DOHH2 (cell line): ENCODE data around the gene COL8A2.

Experiments
- H3F3A ChIP-seq: fragments of 200-600 bp; sonication (generic), shearing (Covaris generic); 2 replicates; pipeline ENCODE4 v1.6.0; 2016; ENCODE audit warnings: antibody characterized with exemption, mild to moderate bottlenecking; ENCODE audit not compliant: control insufficient read depth, insufficient read depth
- H3K27ac ChIP-seq: fragments of 200-600 bp; sonication (generic); 2 replicates; pipeline ENCODE4 v1.5.1; 2014; ENCODE audit warnings: low read depth, mild to moderate bottlenecking, low read length, moderate library complexity
- H3K27me3 ChIP-seq: fragments of 200-600 bp; sonication (generic); 2 replicates; pipeline ENCODE4 v1.6.1; 2014; ENCODE audit warnings: mild to moderate bottlenecking, low read length, mixed read lengths; ENCODE audit not compliant: control insufficient read depth
- H3K36me3 ChIP-seq: fragments of 200-600 bp; sonication (generic); 2 replicates; pipeline ENCODE4 v1.6.1; 2014; ENCODE audit warnings: mild to moderate bottlenecking, low read length, moderate library complexity, mixed read lengths; ENCODE audit not compliant: control insufficient read depth
- H3K4me1 ChIP-seq: fragments of 200-600 bp; sonication (generic); 2 replicates; pipeline ENCODE4 v1.6.1; 2014; ENCODE audit warnings: mild to moderate bottlenecking, low read length, mixed read lengths; ENCODE audit not compliant: control insufficient read depth
- H3K4me2 ChIP-seq: fragments of 200-600 bp; sonication (generic); 2 replicates; pipeline ENCODE4 v1.6.0; 2014; ENCODE audit warnings: mild to moderate bottlenecking, low read length, moderate library complexity
- H3K4me3 ChIP-seq: fragments of 200-600 bp; sonication (generic); 2 replicates; pipeline ENCODE4 v1.5.1; 2014; ENCODE audit warnings: mild to moderate bottlenecking, low read length, mixed read lengths
- H3K79me2 ChIP-seq: fragments of 200-600 bp; sonication (generic); 2 replicates; pipeline ENCODE4 v1.6.1; 2014; ENCODE audit warnings: mild to moderate bottlenecking, low read length, mixed read lengths; ENCODE audit not compliant: control insufficient read depth
- H3K9me2 ChIP-seq: fragments of 200-600 bp; sonication (generic); replicated peaks from 2 replicates; pipeline ENCODE4 v1.6.1; 2014; ENCODE audit warnings: mild to moderate bottlenecking, low read length, mixed read lengths; ENCODE audit not compliant: control insufficient read depth
- H3K9me3 ChIP-seq: fragments of 200-600 bp; sonication (generic); 2 replicates; pipeline ENCODE4 v1.6.1; 2014; ENCODE audit warnings: antibody characterized with exemption, low read length, mixed read lengths; ENCODE audit not compliant: control insufficient read depth, insufficient read depth
- H4K20me1 ChIP-seq: fragments of 200-600 bp; sonication (generic); 2 replicates; pipeline ENCODE4 v1.6.0; 2014; ENCODE audit warnings: low read depth, mild to moderate bottlenecking, antibody characterized with exemption, low read length, moderate library complexity; ENCODE audit not compliant: control insufficient read depth, insufficient read depth
- CTCF ChIP-seq: fragments of 200-600 bp; sonication (generic); IDR thresholded peaks from one replicate; pipeline ENCODE4 v1.5.1; 2014; ENCODE audit warnings: antibody characterized with exemption, mild to moderate bottlenecking, low read depth, low read length; ENCODE audit not compliant: poor library complexity, severe bottlenecking
- EZH2phosphoT487 ChIP-seq: fragments of 200-600 bp; sonication (generic); IDR thresholded peaks from 2 replicates; pipeline ENCODE4 v1.6.1; 2017; ENCODE audit warnings: borderline replicate concordance, mild to moderate bottlenecking, antibody characterized with exemption, low read length, moderate library complexity, mixed read lengths

Gene COL8A2

GRCh38 chr1:36112823-36113222 lies 12.2 kb downstream of the COL8A2 start:
- H4K20me1 ChIP-seq: no peaks in the 10 kb centered on the region
- H3K9me2 ChIP-seq: no peaks in the 10 kb centered on the region
- no peak overlapping the region for H3K4me3 ChIP-seq
- H3K4me2 ChIP-seq: no peak overlapping the region
- no peaks in the 10 kb centered on the region for H3K79me2 ChIP-seq
- no peaks in the 10 kb centered on the region for H3F3A ChIP-seq
- no peaks in the 10 kb centered on the region for H3K36me3 ChIP-seq
- no peak overlapping the region for H3K27ac ChIP-seq
- TF ChIP-seq CTCF (no peak), EZH2phosphoT487 (no peak)
- H3K27me3 ChIP-seq: no peaks in the 10 kb centered on the region
- H3K4me1 ChIP-seq: peaks cover 10% of the 10 kb centered on the region
- H3K9me3 ChIP-seq: no peaks in the 10 kb centered on the region

- H3K9me3 ChIP-seq: no peaks in the 10 kb centered on the region
- peaks cover 10% of the 10 kb centered on the region for H3K4me1 ChIP-seq
- H3K27ac ChIP-seq: no peak overlapping the region
- H3K36me3 ChIP-seq: no peaks in the 10 kb centered on the region
- H3K4me3 ChIP-seq: no peak overlapping the region
- no peaks in the 10 kb centered on the region for H3K9me2 ChIP-seq
- TF ChIP-seq CTCF (no peak), EZH2phosphoT487 (no peak)
- no peak overlapping the region for H3K4me2 ChIP-seq
- no peaks in the 10 kb centered on the region for H3K27me3 ChIP-seq
- no peaks in the 10 kb centered on the region for H3F3A ChIP-seq
- no peaks in the 10 kb centered on the region for H4K20me1 ChIP-seq
- no peaks in the 10 kb centered on the region for H3K79me2 ChIP-seq
Measured at GRCh38 chr1:36111151-36111550, 13.9 kb downstream of the COL8A2 start.

- Histone ChIP-seq H3K4me3 (no peak overlapping the region), H3K9me2 (no peaks in the 10 kb centered on the region), H3K79me2 (no peaks in the 10 kb centered on the region), H3K4me1 (peaks cover 5% of the 10 kb centered on the region), H3K27ac (no peak overlapping the region), H4K20me1 (no peaks in the 10 kb centered on the region), H3F3A (no peaks in the 10 kb centered on the region), H3K4me2 (no peak overlapping the region), H3K27me3 (no peaks in the 10 kb centered on the region), H3K36me3 (no peaks in the 10 kb centered on the region), H3K9me3 (no peaks in the 10 kb centered on the region)
- no peak for TF ChIP-seq CTCF
- TF ChIP-seq EZH2phosphoT487: no peak
Measured at GRCh38 chr1:36109041-36109679, 15.9 kb downstream of the COL8A2 start.
